Upper lobe of left lung (tissue), 6 donors: ENCODE data around the gene GLIPR2. TPM values are rescaled to one million over a fixed set of nuclear protein-coding genes. Genes with fewer than 3 reads are reported as not detected.
A peak's percentile ranks its signal among the peaks of the same experiment; 100 is the strongest.

ENCODE experiments used
- ATAC-seq, 2 donors: fragments of 200-7000 bp; cut with Tn5 transposase; one replicate each; pipeline ENCODE4 v1.9.1; 2022; ENCODE audit warnings: mild to moderate bottlenecking in 2 of 2, moderate library complexity in 2 of 2; ENCODE audit not compliant: low FRiP score in 2 of 2
- DNase-seq, 2 donors: peaks; one replicate each; pipeline ENCODE4 v3.0.0-alpha.2; 2019 to 2020
- H3K27ac ChIP-seq, 4 donors: fragments of 200-600 bp; sonication (generic); one replicate each; pipeline ENCODE4 v1.5.1; 2016 to 2019
- H3K27me3 ChIP-seq, 4 donors: fragments of 200-600 bp; sonication (generic); one replicate each; pipeline ENCODE4 v1.5.1; 2017 to 2019
- H3K36me3 ChIP-seq, 4 donors: fragments of 200-600 bp; sonication (generic); one replicate each; pipeline ENCODE4 v1.5.1; 2016 to 2019
- H3K4me1 ChIP-seq, 4 donors: fragments of 200-600 bp; sonication (generic); one replicate each; pipeline ENCODE4 v1.5.1; 2018 to 2019
- H3K4me3 ChIP-seq, 4 donors: fragments of 200-600 bp; sonication (generic); one replicate each; pipeline ENCODE4 v1.5.1; 2017 to 2019; ENCODE audit warnings: mild to moderate bottlenecking in 2 of 4, moderate library complexity in 1 of 4
- H3K9me3 ChIP-seq, 4 donors: fragments of 200-600 bp; sonication (generic); one replicate each; pipeline ENCODE4 v1.5.1; 2018 to 2019
- CTCF ChIP-seq, 6 experiments: fragments of 450-650 bp in 4 of 6; fragments of 200-600 bp in 2 of 6; sonication (generic) in 2 of 6; IDR thresholded peaks; one replicate each; pipeline ENCODE4 v1.5.1; 2016 to 2019; ENCODE audit warnings: antibody characterized with exemption in 6 of 6
- EP300 ChIP-seq, 4 donors: sonication (generic); formaldehyde crosslinking; IDR thresholded peaks; one replicate each; pipeline ENCODE4 v1.5.1; 2017; ENCODE audit warnings: antibody characterized with exemption in 4 of 4, control low read depth in 2 of 4
- POLR2A ChIP-seq, 4 donors: fragments of 450-650 bp; IDR thresholded peaks; one replicate each; pipeline ENCODE4 v1.5.1; 2016 to 2017; ENCODE audit warnings: antibody characterized with exemption in 4 of 4, mild to moderate bottlenecking in 2 of 4
- POLR2AphosphoS5 ChIP-seq, 2 donors: sonication (generic); formaldehyde crosslinking; IDR thresholded peaks; one replicate each; pipeline ENCODE4 v1.5.1; 2017; ENCODE audit warnings: antibody characterized with exemption in 2 of 2
- WGBS, 2 donors: methylation state at CpG; one replicate each; pipeline ENCODE4 v1.1.5; 2017 to 2018; 5-methylcytosine and 5-hydroxymethylcytosine counted together
- total RNA-seq, 6 donors: library from RNA; depleted of rRNA in 4 of 6; stranded (reverse); fragments of >200 nt in 4 of 6; gene quantifications; one replicate each; pipeline versions ENCODE4 v1.1.0 to v1.2.1, GENCODE V29; 2016 to 2021
- donor health status: DM: no; HTN: no; CAD: no; lungs with moderate emphysema.
- donor health status: DM: no; HTN: yes; CAD: no; lungs with severe emphysema.

GLIPR2 gene
- total RNA-seq, 6 donors from 2014 or later: 39.6 to 131 (median 66.0) TPM

DNA sequence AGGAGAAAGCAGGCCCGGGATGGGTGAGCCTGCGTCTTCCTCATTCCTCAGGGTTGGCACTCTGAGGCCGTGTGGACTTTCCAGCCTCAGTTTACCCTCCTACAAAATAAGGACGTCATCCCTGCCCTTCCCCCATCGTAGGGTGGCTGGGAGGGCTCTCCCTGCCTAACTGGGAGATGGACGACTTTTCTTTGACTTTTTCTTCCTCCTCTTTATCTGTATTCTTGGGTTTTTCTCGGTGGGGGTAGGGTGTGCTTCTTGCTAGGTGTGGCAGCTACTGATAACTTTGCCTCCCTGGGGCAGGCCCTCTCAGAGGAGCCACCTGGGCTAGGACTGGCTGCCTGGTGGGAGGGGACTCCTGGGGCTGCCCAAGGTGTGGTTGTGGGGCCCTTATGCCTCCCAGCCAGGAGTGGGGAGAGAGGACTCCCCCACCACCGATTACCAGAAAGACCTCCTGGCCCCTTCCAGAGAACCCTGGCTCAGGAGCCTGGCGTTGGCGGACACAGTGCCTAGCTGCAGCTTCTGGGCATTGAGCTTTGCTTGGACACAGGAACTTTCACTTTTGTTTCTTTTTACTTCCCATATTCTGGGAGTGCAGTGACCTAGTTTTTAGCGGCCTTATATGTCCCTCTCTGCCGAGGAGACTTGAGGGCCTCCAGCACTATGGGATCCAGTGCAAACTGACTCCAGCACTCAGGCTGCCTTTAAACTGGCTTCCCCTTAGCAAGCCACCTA lies 6.1 kb downstream of the GLIPR2 start:
- 33 to 42% methylated on average over 11 to 12 of the region's 12 CpGs for WGBS, 2 donors
- peak overlapping the region; percentile 86 to 94 (median 90) for H3K27ac ChIP-seq
- no peak for DNase-seq
- peaks cover 0 to 3% (median 0%) of the 10 kb centered on the region in 4 donors for H3K9me3 ChIP-seq
- peaks cover 52 to 74% (median 63%) of the 10 kb centered on the region in 4 donors for H3K4me1 ChIP-seq
- peak overlapping the region in 2 of 4 donors; percentile 31 to 32 for H3K4me3 ChIP-seq
- TF ChIP-seq EP300 (IDR thresholded peaks at IDR 0.05) (no peak), CTCF (IDR thresholded peaks at IDR 0.05) (peak in 1 of 6 experiments; percentile 5), POLR2A (IDR thresholded peaks at IDR 0.05) (peak in 1 of 4 donors; percentile 27)
- no peaks in the 10 kb centered on the region for H3K27me3 ChIP-seq
- ATAC-seq: peak; percentile 7 to 54
- no peaks in the 10 kb centered on the region for H3K36me3 ChIP-seq

DNA sequence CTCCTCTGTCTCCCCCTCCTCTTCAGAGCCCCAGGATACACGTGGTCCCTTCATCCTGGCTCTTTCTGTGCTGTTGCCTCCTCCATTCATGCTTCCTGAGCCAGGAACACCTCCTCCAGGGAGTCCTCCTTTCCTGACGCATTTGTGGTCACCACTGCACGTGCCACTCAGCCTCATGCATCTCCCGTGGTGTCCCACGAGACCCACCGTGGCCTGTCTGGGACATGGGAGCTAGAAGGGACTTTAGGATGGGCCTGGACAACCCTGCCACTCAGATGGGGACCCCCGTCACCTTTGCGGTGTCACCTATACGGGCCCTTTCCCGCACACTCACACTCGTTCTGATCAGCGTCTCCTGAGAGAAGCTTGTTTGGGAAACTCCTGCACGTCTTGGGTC lies 6.7 kb downstream of the GLIPR2 start:
- Histone ChIP-seq H3K27ac (peak overlapping the region; percentile 86 to 94 (median 90)), H3K27me3 (no peaks in the 10 kb centered on the region), H3K36me3 (no peaks in the 10 kb centered on the region), H3K9me3 (peaks cover 0 to 3% (median 0%) of the 10 kb centered on the region in 4 donors), H3K4me1 (peaks cover 55 to 76% (median 66%) of the 10 kb centered on the region in 4 donors), H3K4me3 (peak overlapping the region in 2 of 4 donors; percentile 31 to 32)
- DNase-seq (no peak), ATAC-seq (no peak)
- TF ChIP-seq POLR2A (IDR thresholded peaks at IDR 0.05) (no peak), CTCF (IDR thresholded peaks at IDR 0.05) (no peak), POLR2AphosphoS5 (IDR thresholded peaks at IDR 0.05) (no peak), EP300 (IDR thresholded peaks at IDR 0.05) (no peak)
- 63 to 76% methylated on average over 13 of the region's 13 CpGs for WGBS, 2 donors

- Histone ChIP-seq H3K4me1 (peaks cover 64 to 83% (median 71%) of the 10 kb centered on the region in 4 donors), H3K4me3 (peak overlapping the region in 1 of 4 donors; percentile 8), H3K27me3 (no peaks in the 10 kb centered on the region), H3K36me3 (no peaks in the 10 kb centered on the region), H3K9me3 (peaks cover 0 to 3% (median 0%) of the 10 kb centered on the region in 4 donors), H3K27ac (peak overlapping the region; percentile 53 to 94 (median 66))
- 61 to 67% methylated on average over 12 of the region's 12 CpGs for WGBS, 2 donors
- no peak for TF ChIP-seq CTCF (IDR thresholded peaks at IDR 0.05)
- TF ChIP-seq POLR2A (IDR thresholded peaks at IDR 0.05): no peak
- ATAC-seq (no peak), DNase-seq (peak in 1 of 2 donors; percentile 46)
Measured at GRCh38 chr9:36144309-36145232, 8.0 kb downstream of the GLIPR2 start.

DNA sequence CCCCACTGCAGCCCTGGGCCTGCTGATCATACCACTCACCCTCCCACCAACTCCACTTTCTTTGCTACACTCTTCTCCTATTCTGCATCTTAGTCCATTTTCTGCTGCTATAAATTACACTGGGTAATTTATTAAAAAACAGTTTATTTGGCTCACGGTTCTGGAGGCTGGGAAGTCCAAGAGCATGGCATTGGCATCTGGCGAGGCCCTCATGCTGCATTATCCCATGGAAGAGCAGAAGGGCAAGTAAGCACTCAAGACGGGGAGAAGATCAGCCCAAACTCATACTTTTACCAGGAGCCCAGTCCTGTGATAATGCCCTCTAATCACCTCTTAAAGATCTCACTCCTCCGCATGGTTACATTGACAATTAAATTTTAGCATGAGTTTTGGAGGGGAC lies 9.4 kb downstream of the GLIPR2 start:
- Histone ChIP-seq H3K36me3 (no peaks in the 10 kb centered on the region), H3K27ac (no peak overlapping the region), H3K27me3 (no peaks in the 10 kb centered on the region), H3K9me3 (peaks cover 0 to 3% (median 0%) of the 10 kb centered on the region in 4 donors), H3K4me1 (peaks cover 56 to 85% (median 69%) of the 10 kb centered on the region in 4 donors), H3K4me3 (no peak overlapping the region)
- no peak for DNase-seq
- 95 to 98% methylated on average over 4 of the region's 4 CpGs for WGBS, 2 donors
- TF ChIP-seq CTCF (IDR thresholded peaks at IDR 0.05) (no peak), POLR2AphosphoS5 (IDR thresholded peaks at IDR 0.05) (no peak), POLR2A (IDR thresholded peaks at IDR 0.05) (no peak), EP300 (IDR thresholded peaks at IDR 0.05) (no peak)
- no peak for ATAC-seq
